ENCODE data around the gene MAP3K6. TPM values are rescaled to one million over a fixed set of nuclear protein-coding genes. Genes with fewer than 3 reads are reported as not detected.
A peak's percentile ranks its signal among the peaks of the same experiment; 100 is the strongest.

Gene MAP3K6
- total RNA-seq, 1 experiment from 2014 or later: 17.3 TPM

DNA sequence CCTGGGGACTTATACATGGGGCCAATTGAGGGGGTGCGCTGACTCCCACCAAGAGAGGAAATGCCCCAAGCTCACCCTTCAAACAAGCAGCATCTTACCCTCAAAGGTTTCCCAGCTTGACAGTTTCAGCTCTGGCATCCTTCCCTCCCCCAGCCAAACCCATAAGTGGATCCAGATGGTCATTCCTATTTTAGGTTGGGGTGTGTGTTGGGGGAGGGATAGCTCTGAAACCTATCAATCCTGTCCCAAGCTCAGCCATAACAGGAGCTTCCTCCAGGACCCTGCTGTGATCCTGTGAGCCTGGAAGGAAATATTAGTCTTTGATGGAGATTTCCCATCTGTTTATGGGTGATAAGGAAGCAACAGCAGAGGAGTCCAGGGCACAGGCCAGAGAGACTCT is 48.2 kb downstream of the MAP3K6 start:
- in situ Hi-C loops (cut with HindIII; ENCODE audit: low sequenced_read_pairs): no loop called here
- DNase-seq (ENCODE audit: low spot score): peak; percentile 99

DNA sequence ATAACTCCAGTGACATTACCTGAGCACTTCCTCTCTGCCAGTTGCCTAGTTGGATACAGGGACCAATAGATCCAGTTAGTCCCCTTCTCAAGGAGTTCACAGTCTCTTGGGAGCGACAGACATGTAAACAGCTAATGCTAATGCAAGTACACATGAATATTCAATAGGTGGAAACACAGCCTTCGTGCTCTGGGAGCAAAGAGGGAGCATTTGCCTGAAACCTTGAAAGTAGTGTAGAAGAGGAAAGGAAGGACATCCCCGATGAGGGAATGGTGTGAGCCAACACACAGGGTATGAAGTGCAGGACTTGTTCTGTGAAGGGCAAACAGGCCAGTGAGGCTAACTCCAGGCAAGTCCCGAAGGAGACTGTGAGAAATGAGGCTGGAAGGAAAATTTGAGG is 48.6 kb downstream of the MAP3K6 start:
- DNase-seq (ENCODE audit: low spot score): no peak
- in situ Hi-C loops (cut with HindIII; ENCODE audit: low sequenced_read_pairs): no loop called here

DNA sequence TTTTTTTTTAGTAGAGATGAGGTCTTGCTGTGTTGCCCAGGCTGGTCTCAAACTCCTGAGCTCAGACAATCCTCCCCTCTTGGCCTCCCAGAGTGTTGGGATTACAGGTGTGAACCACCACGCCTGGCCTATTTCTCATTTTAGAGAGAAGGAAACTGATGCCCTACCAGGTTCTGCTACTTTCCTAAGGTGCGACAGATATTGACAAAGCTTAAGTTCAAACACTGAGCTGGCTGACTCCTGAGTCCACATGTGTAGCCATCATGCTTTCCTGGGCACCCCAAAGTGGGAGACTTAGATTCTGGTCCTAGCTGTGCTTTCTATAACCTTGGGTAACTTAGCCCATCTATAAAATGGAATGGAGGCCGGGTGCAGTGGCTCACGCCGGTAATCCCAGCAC is 49.9 kb downstream of the MAP3K6 start:
- DNase-seq (ENCODE audit: low spot score): no peak
- in situ Hi-C loops (cut with HindIII; ENCODE audit: low sequenced_read_pairs): no loop called here

DNA sequence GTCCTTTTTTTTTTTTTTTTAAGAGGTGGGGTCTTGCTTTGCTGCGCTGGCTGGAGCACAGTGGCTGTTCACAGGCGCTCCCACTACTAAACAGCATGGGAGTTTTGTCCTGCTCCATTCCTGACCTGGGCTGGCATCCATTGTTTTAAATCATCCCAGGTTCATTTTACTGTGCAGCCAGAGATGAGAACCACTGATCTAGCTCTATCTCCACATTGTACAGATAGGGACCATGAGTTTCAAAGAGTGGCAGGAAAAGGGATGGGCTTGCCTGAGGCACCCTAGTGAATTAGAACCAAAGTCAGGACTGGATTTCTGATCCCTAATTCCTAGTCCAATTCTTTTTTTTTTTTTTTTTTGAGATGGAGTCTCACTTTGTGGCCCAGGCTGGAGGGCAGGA is 52.0 kb downstream of the MAP3K6 start:
- in situ Hi-C loops (cut with HindIII; ENCODE audit: low sequenced_read_pairs): no loop called here
- DNase-seq (ENCODE audit: low spot score): no peak

DNA sequence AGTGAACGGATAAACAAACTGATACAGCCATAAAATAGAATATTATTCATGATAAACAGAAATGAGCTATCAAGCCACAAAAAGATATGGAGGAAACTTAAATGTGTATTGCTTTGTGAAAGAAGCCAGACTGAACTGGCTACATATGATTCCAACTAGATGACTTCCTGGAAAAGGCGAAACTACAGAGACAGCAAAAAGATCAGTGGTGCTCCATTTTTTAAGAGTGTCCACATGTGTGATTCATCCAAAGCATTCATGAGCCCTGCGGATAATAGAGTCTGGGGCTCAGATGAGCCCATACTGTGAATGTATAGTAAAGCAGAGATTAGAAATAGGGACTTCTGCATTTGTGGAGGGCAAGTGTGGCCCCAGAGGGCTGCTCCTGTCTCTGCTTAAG is 52.6 kb downstream of the MAP3K6 start:
- DNase-seq (ENCODE audit: low spot score): no peak
- in situ Hi-C loops (cut with HindIII; ENCODE audit: low sequenced_read_pairs): no loop called here

DNA sequence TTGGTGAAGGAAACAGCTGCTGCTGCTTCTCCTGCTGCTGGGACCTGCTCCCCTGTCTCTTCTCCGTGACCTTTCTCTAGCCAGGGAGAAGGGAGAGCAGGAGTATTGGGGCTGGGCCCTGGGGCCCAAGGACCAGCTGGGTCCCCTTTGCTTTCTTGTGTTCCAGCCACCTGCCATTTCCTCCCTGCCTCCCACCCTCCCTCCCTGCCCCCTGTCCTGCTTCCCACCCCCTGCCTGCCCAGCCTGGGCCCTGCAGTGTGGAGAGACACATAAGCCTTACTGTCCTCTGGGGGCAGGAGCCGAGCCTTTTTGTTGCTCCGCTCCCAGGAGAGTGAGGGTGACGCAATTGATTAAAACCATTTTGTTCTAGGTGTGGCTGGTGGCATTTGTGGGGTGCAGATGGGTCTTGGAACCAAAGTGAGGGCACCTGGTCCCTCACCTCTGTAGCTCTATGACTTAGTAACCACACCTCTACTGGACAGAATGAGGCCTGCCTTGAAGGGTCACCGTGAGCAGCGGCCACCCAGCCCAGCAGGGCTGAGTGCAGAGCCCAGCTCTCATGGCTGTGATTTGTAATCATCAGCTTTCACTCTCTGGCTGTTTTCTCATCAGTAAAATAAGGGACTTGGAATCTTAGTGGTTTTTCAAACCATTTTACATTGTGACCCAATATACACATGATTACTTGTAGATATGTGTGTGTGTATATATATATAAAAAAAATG is 58.7 kb downstream of the MAP3K6 start:
- DNase-seq (ENCODE audit: low spot score): no peak
- in situ Hi-C loops (cut with HindIII; ENCODE audit: low sequenced_read_pairs): no loop called here

DNA sequence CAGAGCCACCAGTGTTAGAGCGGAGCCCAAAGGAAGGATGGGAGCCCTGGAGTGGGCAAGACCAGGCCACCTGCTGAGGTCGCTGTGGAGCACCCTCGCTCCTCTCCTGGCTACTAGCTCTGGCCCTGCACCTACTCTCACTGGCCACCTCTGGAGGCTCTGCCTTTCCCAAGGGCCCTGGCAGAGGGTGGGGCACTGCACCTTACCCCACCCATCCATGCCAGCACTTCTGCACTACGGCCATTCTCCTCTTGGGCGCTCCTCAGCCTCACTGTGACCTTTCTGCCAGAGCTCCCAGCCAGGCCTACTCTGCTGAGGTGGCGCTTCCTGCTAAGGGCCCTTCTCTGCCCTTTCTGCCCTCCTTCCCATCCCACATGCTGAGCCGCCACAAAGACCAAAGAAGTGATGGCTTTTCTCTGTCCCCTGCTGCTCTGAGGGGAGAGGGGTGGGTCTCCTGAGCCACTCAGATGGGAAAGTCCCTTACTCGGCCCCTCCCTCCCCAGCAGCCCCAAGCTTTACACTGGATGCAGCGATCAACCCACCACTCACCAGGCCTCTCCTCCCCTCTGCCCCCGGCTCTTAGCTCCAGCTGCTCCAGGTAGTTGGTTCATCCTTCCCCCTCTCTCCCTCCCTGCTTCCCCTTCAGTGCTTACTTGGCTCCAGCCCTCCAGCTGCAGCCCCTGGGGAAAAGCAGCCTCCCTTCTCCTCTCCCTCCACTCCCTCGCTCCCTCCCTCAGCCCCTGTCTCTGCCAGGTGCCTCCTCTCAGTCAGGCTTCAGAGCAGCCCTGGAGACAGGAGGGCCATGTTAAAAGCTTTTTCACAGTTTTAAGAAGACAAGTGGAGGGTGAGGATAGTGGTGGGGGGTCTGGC is 59.6 kb downstream of the MAP3K6 start:
- no peak for DNase-seq (ENCODE audit: low spot score)
- in situ Hi-C loops (cut with HindIII; ENCODE audit: low sequenced_read_pairs): no loop called here

DNA sequence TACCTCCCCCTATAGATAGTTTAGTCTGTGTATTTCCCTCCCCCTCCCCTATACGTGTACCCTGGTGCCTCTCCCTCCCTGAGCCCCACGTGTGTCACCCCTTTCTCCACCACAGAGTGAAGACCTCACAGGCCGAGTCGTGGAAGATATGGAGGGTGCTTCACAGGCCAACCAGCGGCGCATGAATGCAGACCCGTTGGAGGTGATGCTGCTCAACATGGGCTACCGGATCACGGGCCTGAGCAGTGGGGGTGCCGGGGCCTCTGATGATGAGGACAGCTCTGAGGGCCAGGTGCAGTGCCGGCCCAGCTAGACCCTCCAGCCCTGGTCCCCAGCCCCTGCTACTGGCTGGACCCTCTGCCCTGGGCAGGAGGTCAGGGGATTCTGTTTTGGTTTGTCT is 60.7 kb downstream of the MAP3K6 start:
- in situ Hi-C loops (cut with HindIII; ENCODE audit: low sequenced_read_pairs): no loop called here
- DNase-seq (ENCODE audit: low spot score): no peak

Other genes starting within 250 kb of the MAP3K6 start
- 1.4 and 4.2 TPM in 2 replicates for gene SLC9A1, start 211.8 kb downstream of the MAP3K6 start, total RNA-seq (2014; rRNA removed; shearing (Covaris generic))
- 13.2 and 15.8 TPM in 2 replicates for gene WDTC1, start 132.3 kb downstream of the MAP3K6 start, total RNA-seq (2014; rRNA removed; shearing (Covaris generic))
- 38.2 and 49.1 TPM in 2 replicates for gene TMEM222, start 44.8 kb downstream of the MAP3K6 start, total RNA-seq (2014; rRNA removed; shearing (Covaris generic))
- 38.2 and 44.0 TPM in 2 replicates for gene SYTL1, start 24.9 kb downstream of the MAP3K6 start, total RNA-seq (2014; rRNA removed; shearing (Covaris generic))
- gene FCN3, start 7.9 kb upstream of the MAP3K6 start, total RNA-seq (2014; rRNA removed; shearing (Covaris generic)): not detected in 2 replicates
- gene CD164L2, start 16.4 kb upstream of the MAP3K6 start, total RNA-seq (2014; rRNA removed; shearing (Covaris generic)): not detected in 2 replicates
- gene GPR3, start 25.7 kb upstream of the MAP3K6 start, total RNA-seq (2014; rRNA removed; shearing (Covaris generic)): 2.4 and 6.9 TPM in 2 replicates
- gene WASF2, start 123.2 kb upstream of the MAP3K6 start, total RNA-seq (2014; rRNA removed; shearing (Covaris generic)): 10.4 and 14.2 TPM in 2 replicates
- 6.5 and 8.1 TPM in 2 replicates for gene AHDC1, start 237.2 kb upstream of the MAP3K6 start, total RNA-seq (2014; rRNA removed; shearing (Covaris generic))